GM18499 (cell line): Measurements from ENCODE around the gene SPATA12.
"Not testable (repeated sequence)": the region's sequence is repeated elsewhere in the genome, so short reads cannot be mapped to it uniquely, and the experiment has no call there.

Source experiments
- ATAC-seq: cut with Tn5 transposase; IDR thresholded peaks from one replicate; pipeline ENCODE4 v1.9.1; 2021; ENCODE audit warnings: moderate number of reproducible peaks; ENCODE audit not compliant: insufficient read depth, unreplicated experiment

The SPATA12 gene

GRCh38 chr3:57080171-57080570 is 19.7 kb downstream of the SPATA12 start:
- no peak for ATAC-seq

- no peak for ATAC-seq
Measured at GRCh38 chr3:57081173-57081572, 20.7 kb downstream of the SPATA12 start.

GRCh38 chr3:57082481-57082880 is 22.0 kb downstream of the SPATA12 start:
- no peak for ATAC-seq

- not testable (repeated sequence) for ATAC-seq
Measured at GRCh38 chr3:57083266-57083995, 23.0 kb downstream of the SPATA12 start.

GRCh38 chr3:57085211-57085610 is 24.7 kb downstream of the SPATA12 start:
- no peak for ATAC-seq

GRCh38 chr3:57086201-57086600 is 25.7 kb downstream of the SPATA12 start:
- ATAC-seq: no peak

- no peak for ATAC-seq
Measured at GRCh38 chr3:57087361-57088092, 27.1 kb downstream of the SPATA12 start.

GRCh38 chr3:57088503-57088902 is 28.0 kb downstream of the SPATA12 start:
- no peak for ATAC-seq

- ATAC-seq: no peak
Measured at GRCh38 chr3:57089043-57089442, 28.6 kb downstream of the SPATA12 start.

- no peak for ATAC-seq
Measured at GRCh38 chr3:57091521-57092273, 31.2 kb downstream of the SPATA12 start.

- no peak for ATAC-seq
Measured at GRCh38 chr3:57093489-57093888, 33.0 kb downstream of the SPATA12 start.

- ATAC-seq: no peak
Measured at GRCh38 chr3:57093971-57094535, 33.6 kb downstream of the SPATA12 start.

GRCh38 chr3:57094575-57094974 is 34.1 kb downstream of the SPATA12 start:
- no peak for ATAC-seq

GRCh38 chr3:57095363-57095762 is 34.9 kb downstream of the SPATA12 start:
- no peak for ATAC-seq

GRCh38 chr3:57097536-57097935 is 37.1 kb downstream of the SPATA12 start:
- no peak for ATAC-seq

GRCh38 chr3:57098418-57099310 is 38.2 kb downstream of the SPATA12 start:
- no peak for ATAC-seq

GRCh38 chr3:57100046-57100695 is 39.7 kb downstream of the SPATA12 start:
- no peak for ATAC-seq

- no peak for ATAC-seq
Measured at GRCh38 chr3:57105585-57105984, 45.1 kb downstream of the SPATA12 start.

GRCh38 chr3:57108684-57109083 is 48.2 kb downstream of the SPATA12 start:
- ATAC-seq: no peak
